ENCODE results near the gene PTPRD. TPM values are rescaled to one million over a fixed set of nuclear protein-coding genes. Genes with fewer than 3 reads are reported as not detected.

The PTPRD gene
- total RNA-seq, 4 donors from 2014 or later, result 0.78 to 11.7 (median 1.6) TPM

DNA sequence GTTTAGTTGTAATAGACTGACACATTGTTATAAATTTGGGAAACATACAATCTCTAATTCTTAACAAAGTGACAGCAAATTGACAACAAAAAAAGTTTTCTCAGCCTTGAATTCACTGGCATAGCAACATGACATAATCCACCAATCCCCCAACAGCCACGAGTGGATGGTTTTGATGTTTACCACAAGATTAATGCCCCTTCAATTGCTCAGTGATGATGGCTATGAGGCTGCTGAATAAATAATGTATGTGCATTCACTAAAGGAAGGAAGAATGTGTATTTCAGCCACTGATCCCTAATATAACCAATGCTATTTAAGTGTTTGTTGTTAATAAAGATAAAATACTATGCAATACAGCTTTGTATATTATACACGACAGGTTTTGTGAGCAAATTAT is 2069.6 kb downstream of the PTPRD start:
- TF ChIP-seq, protein P1, sequence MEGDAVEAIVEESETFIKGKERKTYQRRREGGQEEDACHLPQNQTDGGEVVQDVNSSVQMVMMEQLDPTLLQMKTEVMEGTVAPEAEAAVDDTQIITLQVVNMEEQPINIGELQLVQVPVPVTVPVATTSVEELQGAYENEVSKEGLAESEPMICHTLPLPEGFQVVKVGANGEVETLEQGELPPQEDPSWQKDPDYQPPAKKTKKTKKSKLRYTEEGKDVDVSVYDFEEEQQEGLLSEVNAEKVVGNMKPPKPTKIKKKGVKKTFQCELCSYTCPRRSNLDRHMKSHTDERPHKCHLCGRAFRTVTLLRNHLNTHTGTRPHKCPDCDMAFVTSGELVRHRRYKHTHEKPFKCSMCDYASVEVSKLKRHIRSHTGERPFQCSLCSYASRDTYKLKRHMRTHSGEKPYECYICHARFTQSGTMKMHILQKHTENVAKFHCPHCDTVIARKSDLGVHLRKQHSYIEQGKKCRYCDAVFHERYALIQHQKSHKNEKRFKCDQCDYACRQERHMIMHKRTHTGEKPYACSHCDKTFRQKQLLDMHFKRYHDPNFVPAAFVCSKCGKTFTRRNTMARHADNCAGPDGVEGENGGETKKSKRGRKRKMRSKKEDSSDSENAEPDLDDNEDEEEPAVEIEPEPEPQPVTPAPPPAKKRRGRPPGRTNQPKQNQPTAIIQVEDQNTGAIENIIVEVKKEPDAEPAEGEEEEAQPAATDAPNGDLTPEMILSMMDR (IDR thresholded peaks at IDR 0.05 in 4 of 5, conservative IDR thresholded peaks at IDR 0.05 in 1 of 5), result no peak
- TF ChIP-seq POLR2A (IDR thresholded peaks at IDR 0.05), result no peak
- no peak overlapping the region for H3K4me3 ChIP-seq
- H3K27ac ChIP-seq, result no peak overlapping the region
- no peaks in the 10 kb centered on the region for H3K9me3 ChIP-seq
- in situ Hi-C loops (cut with MboI; ENCODE audit: low sequenced_read_pairs in 4 of 4), result no loop called here
- no peaks in the 10 kb centered on the region for H3K4me1 ChIP-seq
- intact Hi-C loops (cut with DNase I; ENCODE audit: low total_unique reads), result no loop called here
- ATAC-seq, result no peak
- DNase-seq, result no peak
- no peaks in the 10 kb centered on the region for H3K27me3 ChIP-seq
- H3K36me3 ChIP-seq, result no peaks in the 10 kb centered on the region

DNA sequence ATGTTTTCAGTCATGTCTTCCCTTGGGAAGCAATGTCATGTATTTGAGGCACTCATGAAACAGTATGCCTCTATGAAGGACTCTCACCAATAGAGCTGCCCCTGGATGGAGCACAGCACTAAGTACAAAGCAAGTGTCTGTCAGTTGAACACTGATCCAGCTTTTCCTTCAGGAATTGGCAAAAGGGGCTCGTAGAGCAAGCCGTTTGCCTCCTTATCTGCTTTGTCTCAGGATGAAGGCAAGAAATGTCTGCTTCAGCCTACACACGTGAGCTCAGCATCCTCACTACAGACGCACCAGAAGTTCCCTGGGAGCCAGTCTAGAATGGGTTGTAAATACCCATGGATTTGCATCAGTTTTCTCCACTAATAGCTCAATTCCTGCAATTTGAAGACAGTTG is 2070.3 kb downstream of the PTPRD start:
- no peak for ATAC-seq

DNA sequence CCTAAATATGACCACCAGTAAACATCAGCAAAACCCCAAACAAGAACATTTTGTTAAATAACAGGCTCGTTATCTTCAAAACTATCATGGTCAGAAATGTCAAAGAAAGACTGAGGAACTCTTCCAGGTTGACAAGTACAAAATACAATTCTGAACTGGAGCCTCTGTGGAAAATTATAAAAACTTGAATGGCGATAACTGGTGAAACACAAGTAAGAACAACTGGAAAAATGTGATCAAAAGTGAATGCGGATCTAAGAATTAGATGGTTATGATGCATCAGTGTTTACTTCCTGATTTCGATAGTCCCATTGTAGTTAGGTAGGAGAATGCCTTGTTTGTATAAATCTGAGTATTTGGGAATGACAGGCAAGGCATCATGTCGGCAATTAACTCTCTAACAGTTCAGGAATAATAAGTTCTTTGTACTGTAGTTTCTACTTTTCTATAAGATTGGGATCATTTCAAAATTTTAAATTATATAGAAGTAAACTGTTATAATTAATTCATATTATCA is 2073.1 kb downstream of the PTPRD start:
- no peaks in the 10 kb centered on the region for H3K4me1 ChIP-seq
- H3K4me3 ChIP-seq, result no peak overlapping the region
- in situ Hi-C loops (cut with MboI; ENCODE audit: low sequenced_read_pairs in 4 of 4), result no loop called here
- H3K9me3 ChIP-seq, result no peaks in the 10 kb centered on the region
- DNase-seq (no peak), ATAC-seq (no peak)
- H3K27ac ChIP-seq, result no peak overlapping the region
- no peaks in the 10 kb centered on the region for H3K36me3 ChIP-seq
- TF ChIP-seq POLR2A (IDR thresholded peaks at IDR 0.05), result no peak
- TF ChIP-seq, protein P1 (IDR thresholded peaks at IDR 0.05 in 4 of 5, conservative IDR thresholded peaks at IDR 0.05 in 1 of 5), result no peak
- intact Hi-C loops (cut with DNase I; ENCODE audit: low total_unique reads), result no loop called here
- no peaks in the 10 kb centered on the region for H3K27me3 ChIP-seq

More for the DNA sequence above, 2070.3 kb downstream of the PTPRD start:
- no peak for DNase-seq
- Histone ChIP-seq H3K4me1 (no peaks in the 10 kb centered on the region), H3K27me3 (no peaks in the 10 kb centered on the region), H3K4me3 (no peak overlapping the region), H3K27ac (no peak overlapping the region), H3K9me3 (no peaks in the 10 kb centered on the region), H3K36me3 (no peaks in the 10 kb centered on the region)
- TF ChIP-seq, protein P1 (IDR thresholded peaks at IDR 0.05 in 4 of 5, conservative IDR thresholded peaks at IDR 0.05 in 1 of 5), result no peak
- no peak for TF ChIP-seq POLR2A (IDR thresholded peaks at IDR 0.05)
- in situ Hi-C loops (cut with MboI; ENCODE audit: low sequenced_read_pairs in 4 of 4) (no loop called here), intact Hi-C loops (cut with DNase I; ENCODE audit: low total_unique reads) (no loop called here)

DNA sequence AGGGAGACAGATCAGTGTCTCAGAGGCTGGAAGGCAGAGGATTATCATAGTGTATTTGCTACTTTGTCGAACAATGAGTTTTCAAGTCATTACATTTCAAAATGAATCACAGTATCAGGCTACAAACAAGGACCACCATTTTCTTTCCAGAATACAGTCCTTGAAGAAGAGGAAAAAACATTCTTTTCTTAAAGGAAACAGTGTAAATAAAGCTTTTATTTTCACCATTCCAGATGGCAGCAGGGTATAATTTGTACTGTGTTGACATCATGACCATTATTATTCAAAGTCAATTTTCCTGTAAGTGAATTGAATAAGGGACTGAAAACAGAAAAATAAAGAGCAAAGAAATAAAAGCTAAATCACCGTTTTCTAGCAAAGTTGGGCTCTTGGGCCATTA is 2076.0 kb downstream of the PTPRD start:
- TF ChIP-seq, protein P1 (IDR thresholded peaks at IDR 0.05 in 4 of 5, conservative IDR thresholded peaks at IDR 0.05 in 1 of 5), result no peak
- no peak for TF ChIP-seq POLR2A (IDR thresholded peaks at IDR 0.05)
- no peaks in the 10 kb centered on the region for H3K27me3 ChIP-seq
- H3K4me1 ChIP-seq, result no peaks in the 10 kb centered on the region
- ATAC-seq (no peak), DNase-seq (no peak)
- no peaks in the 10 kb centered on the region for H3K9me3 ChIP-seq
- no peak overlapping the region for H3K4me3 ChIP-seq
- intact Hi-C loops (cut with DNase I; ENCODE audit: low total_unique reads) (no loop called here), in situ Hi-C loops (cut with MboI; ENCODE audit: low sequenced_read_pairs in 4 of 4) (no loop called here)
- no peaks in the 10 kb centered on the region for H3K36me3 ChIP-seq
- no peak overlapping the region for H3K27ac ChIP-seq

DNA sequence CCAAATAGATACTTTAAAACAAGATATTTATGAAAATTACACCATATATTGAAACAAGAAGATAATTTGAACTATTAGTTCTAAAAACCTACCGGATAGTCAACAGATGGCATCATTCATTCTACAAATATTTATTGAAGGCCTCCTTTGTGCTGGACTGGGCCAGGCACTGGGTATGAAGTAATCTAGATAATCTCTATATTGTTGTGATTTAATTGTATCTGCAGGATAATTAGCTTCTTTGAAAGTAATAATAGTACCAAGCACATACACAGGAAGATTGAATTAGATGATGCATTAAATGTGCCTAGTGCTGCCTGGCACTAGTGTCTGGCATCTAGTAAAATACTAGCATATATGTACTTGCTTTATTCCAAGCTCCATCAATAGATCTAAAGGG is 2078.0 kb downstream of the PTPRD start:
- no peak for ATAC-seq
- intact Hi-C loops (cut with DNase I; ENCODE audit: low total_unique reads) (no loop called here), in situ Hi-C loops (cut with MboI; ENCODE audit: low sequenced_read_pairs in 4 of 4) (no loop called here)
- Histone ChIP-seq H3K9me3 (no peaks in the 10 kb centered on the region), H3K27me3 (no peaks in the 10 kb centered on the region), H3K4me1 (no peaks in the 10 kb centered on the region), H3K27ac (no peak overlapping the region), H3K4me3 (no peak overlapping the region), H3K36me3 (no peaks in the 10 kb centered on the region)
- DNase-seq, result no peak
- TF ChIP-seq POLR2A (IDR thresholded peaks at IDR 0.05), result no peak
- TF ChIP-seq, protein P1 (IDR thresholded peaks at IDR 0.05 in 4 of 5, conservative IDR thresholded peaks at IDR 0.05 in 1 of 5), result no peak
